Adrenal gland (tissue), 5 donors: ENCODE measurements around the gene ADK.

Source experiments
- POLR2A ChIP-seq, 2 donors: fragments of 450-650 bp; IDR thresholded peaks; one replicate each; pipeline ENCODE4 v1.6.1; 2017; ENCODE audit warnings: antibody characterized with exemption in 2 of 2, mild to moderate bottlenecking in 2 of 2, moderate library complexity in 1 of 2
- TF ChIP-seq, protein P1 (sequence below), 6 experiments: fragments of 450-650 bp in 4 of 6; fragments of 200-600 bp in 2 of 6; sonication (generic) in 1 of 6; IDR thresholded peaks; 1 replicate in 5 of 6; 2 replicates in 1 of 6; pipeline versions ENCODE4 v1.5.1 to v1.8.0; 2016 to 2021; ENCODE audit warnings: antibody characterized with exemption in 6 of 6, mild to moderate bottlenecking in 2 of 6, moderate library complexity in 1 of 6
- donor health status: DM: no; HTN: no; CAD: no.

DNA sequence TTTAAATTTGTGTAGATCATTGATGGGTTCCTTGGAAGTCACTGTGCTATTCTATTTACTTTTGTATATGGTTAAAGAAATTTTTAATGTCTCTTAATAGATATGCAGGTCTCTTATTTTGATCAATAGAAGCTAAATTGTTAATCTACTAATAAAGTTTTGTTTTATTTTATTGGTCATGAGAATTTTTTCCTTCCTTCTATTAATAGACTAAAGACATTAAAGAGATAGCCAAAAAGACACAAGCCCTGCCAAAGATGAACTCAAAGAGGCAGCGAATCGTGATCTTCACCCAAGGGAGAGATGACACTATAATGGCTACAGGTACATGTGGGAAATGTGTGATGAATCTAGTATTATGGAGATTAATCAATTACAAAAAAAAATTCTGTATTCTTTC is 449.1 kb downstream of the ADK start:
- TF ChIP-seq, protein P1, sequence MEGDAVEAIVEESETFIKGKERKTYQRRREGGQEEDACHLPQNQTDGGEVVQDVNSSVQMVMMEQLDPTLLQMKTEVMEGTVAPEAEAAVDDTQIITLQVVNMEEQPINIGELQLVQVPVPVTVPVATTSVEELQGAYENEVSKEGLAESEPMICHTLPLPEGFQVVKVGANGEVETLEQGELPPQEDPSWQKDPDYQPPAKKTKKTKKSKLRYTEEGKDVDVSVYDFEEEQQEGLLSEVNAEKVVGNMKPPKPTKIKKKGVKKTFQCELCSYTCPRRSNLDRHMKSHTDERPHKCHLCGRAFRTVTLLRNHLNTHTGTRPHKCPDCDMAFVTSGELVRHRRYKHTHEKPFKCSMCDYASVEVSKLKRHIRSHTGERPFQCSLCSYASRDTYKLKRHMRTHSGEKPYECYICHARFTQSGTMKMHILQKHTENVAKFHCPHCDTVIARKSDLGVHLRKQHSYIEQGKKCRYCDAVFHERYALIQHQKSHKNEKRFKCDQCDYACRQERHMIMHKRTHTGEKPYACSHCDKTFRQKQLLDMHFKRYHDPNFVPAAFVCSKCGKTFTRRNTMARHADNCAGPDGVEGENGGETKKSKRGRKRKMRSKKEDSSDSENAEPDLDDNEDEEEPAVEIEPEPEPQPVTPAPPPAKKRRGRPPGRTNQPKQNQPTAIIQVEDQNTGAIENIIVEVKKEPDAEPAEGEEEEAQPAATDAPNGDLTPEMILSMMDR (IDR thresholded peaks at IDR 0.05): no peak
- no peak for TF ChIP-seq POLR2A (IDR thresholded peaks at IDR 0.05)
